HepG2 (cell line): Measurements from ENCODE around the gene ANGPTL2.

Experiments
- ATF1 ChIP-seq: IDR thresholded peaks from 2 replicates; pipeline ENCODE4 v1.6.1; 2016; ENCODE audit warnings: mild to moderate bottlenecking, control low read depth
- BHLHE40 ChIP-seq: IDR thresholded peaks from 2 replicates; pipeline ENCODE4 v1.6.1; 2011; ENCODE audit warnings: low read length, improper control_type of control experiment
- CEBPZ ChIP-seq: IDR thresholded peaks from 2 replicates; pipeline ENCODE4 v1.6.1; 2012; ENCODE audit warnings: low read length, improper control_type of control experiment
- CTCF ChIP-seq: sonication (generic); formaldehyde crosslinking; IDR thresholded peaks from 2 replicates; pipeline ENCODE4 v1.5.0; 2020; ENCODE audit warnings: mild to moderate bottlenecking, missing genetic modification reagents, moderate library complexity
- HOXA9 ChIP-seq: sonication (generic); formaldehyde crosslinking; IDR thresholded peaks from 2 replicates; pipeline ENCODE4 v1.8.1; 2022; ENCODE audit warnings: missing genetic modification reagents, mild to moderate bottlenecking, moderate library complexity, borderline replicate concordance
- JUND ChIP-seq: sonication (generic); formaldehyde crosslinking; IDR thresholded peaks from 2 replicates; pipeline ENCODE4 v1.8.0; 2022; ENCODE audit warnings: mild to moderate bottlenecking, missing genetic modification reagents
- MBD4 ChIP-seq: IDR thresholded peaks from 2 replicates; pipeline ENCODE4 v1.6.1; 2012; ENCODE audit warnings: low read length, inconsistent platforms, borderline replicate concordance
- POLR2A ChIP-seq, 2 experiments: IDR thresholded peaks; 2 replicates each; pipeline ENCODE4 v1.6.1; 2011; ENCODE audit warnings: low read depth in 2 of 2, low read length in 2 of 2, mild to moderate bottlenecking in 1 of 2, moderate library complexity in 1 of 2; ENCODE audit not compliant: insufficient read depth in 1 of 2
- RAD21 ChIP-seq: fragments of 450-650 bp; formaldehyde crosslinking; IDR thresholded peaks from 2 replicates; pipeline ENCODE4 v1.5.0; 2020; ENCODE audit warnings: mild to moderate bottlenecking
- SETDB1 ChIP-seq: sonication (generic); formaldehyde crosslinking; IDR thresholded peaks from 2 replicates; pipeline ENCODE4 v1.5.1; 2020; ENCODE audit warnings: missing genetic modification reagents, mild to moderate bottlenecking, borderline replicate concordance
- TFDP2 ChIP-seq: sonication (generic); formaldehyde crosslinking; IDR thresholded peaks from 2 replicates; pipeline ENCODE4 v1.4.0; 2020; ENCODE audit warnings: missing genetic modification reagents
- XBP1 ChIP-seq: sonication (generic); formaldehyde crosslinking; IDR thresholded peaks from 2 replicates; pipeline ENCODE4 v1.5.0; 2020; ENCODE audit warnings: missing genetic modification reagents
- ZNF335 ChIP-seq: sonication (generic); formaldehyde crosslinking; IDR thresholded peaks from 2 replicates; pipeline ENCODE4 v1.4.0; 2020; ENCODE audit warnings: missing genetic modification reagents

- TF ChIP-seq MBD4 (no peak), BHLHE40 (no peak), ZNF335 (CRISPR knock-in tag) (no peak), ATF1 (no peak), CTCF (CRISPR knock-in tag) (no peak), CEBPZ (no peak), TFDP2 (CRISPR knock-in tag) (no peak), POLR2A (IDR thresholded peaks at IDR 0.05; ENCODE audit: insufficient read depth in 1 of 2, low read depth in 2 of 2, low read length in 2 of 2) (no peak), SETDB1 (no peak), HOXA9 (CRISPR knock-in tag) (no peak), JUND (CRISPR knock-in tag) (no peak), XBP1 (no peak), RAD21 (CRISPR knock-in tag) (no peak)
Observed at GRCh38 chr9:127116957-127117356, 5.5 kb downstream of the ANGPTL2 start.
